ELF-1 (cell line): ENCODE results near the gene UNC50.
A peak's percentile ranks its signal among the peaks of the same experiment; 100 is the strongest.

Experiments
- DNase-seq: peaks from one replicate; pipeline ENCODE4 v3.0.0-alpha.2; 2016; ENCODE audit warnings: low read depth, low spot score

UNC50 gene

GRCh38 chr2:98608116-98608961 is at the start of gene UNC50, which contains the start of gene COA5:
TSS of gene UNC50 (plus strand) at chr2:98608589. CDS start at chr2:98609760, 1,171 bp downstream.
TSS of gene COA5 (minus strand) at chr2:98608512. CDS start at chr2:98608405, 107 bp downstream.
- DNase-seq = peak; percentile 92

- no peak for DNase-seq
These were observed 49.4 kb upstream of the UNC50 start for GRCh38 chr2:98558852-98559530.

- no peak for DNase-seq
These were observed 48.8 kb upstream of the UNC50 start for GRCh38 chr2:98559581-98559980.

- no peak for DNase-seq
These were observed 48.1 kb upstream of the UNC50 start for GRCh38 chr2:98560256-98560771.

DNA sequence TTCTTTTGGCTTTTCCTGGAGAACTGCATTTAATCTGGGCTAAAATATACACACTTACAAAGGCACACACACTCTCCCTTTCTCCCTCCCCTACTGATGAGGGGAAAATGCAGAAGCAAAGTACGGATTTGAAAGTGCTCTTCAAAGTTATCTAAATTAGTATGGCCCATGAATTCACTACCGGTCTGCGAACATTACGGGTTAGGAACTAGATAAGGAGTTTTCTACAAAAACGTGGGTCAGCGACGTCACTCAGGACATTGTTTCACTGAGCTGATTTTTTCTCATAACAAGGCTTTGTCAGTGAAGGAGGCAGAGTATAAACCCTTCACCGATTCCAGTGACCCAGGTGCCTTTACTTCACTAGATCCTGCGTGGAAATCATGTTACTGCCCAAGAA is 47.4 kb upstream of the UNC50 start:
- no peak for DNase-seq

DNA sequence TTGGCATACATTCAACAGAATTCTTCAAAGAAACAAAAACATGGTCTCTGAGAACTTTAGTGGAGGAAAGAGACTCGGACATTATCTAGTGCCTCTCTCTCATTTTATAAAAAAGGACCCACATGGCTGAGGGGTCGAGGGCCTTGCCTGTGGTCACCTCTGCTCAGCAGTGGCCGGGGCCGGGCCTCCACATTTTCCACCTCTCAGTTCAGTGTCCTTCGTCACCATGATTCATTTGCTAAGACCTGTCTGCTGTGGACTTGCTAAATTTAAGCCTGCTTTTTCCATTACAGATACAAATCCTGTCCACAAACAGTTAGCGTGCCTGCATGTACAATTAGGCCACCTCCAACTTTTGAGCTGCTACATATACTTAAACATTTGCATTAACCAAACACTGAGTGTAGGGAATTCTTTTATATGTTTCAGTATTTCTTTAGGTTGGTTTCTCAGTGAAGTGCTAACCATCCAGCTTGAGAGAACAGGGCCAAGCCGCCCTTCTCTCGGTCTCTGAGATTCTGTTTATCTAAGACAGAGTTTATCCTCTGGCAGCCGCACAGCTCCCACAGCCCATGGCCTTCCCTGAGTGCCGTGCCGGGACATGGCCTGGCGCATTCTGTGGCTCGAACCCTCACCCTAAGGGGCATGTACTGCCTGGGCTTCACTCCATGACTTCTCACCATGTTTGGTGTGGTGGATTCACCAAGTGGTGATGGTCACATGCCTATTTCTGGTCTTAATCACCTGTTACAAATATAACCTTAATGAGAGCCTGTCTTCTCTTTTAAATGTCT is 46.3 kb upstream of the UNC50 start:
- DNase-seq = no peak

DNA sequence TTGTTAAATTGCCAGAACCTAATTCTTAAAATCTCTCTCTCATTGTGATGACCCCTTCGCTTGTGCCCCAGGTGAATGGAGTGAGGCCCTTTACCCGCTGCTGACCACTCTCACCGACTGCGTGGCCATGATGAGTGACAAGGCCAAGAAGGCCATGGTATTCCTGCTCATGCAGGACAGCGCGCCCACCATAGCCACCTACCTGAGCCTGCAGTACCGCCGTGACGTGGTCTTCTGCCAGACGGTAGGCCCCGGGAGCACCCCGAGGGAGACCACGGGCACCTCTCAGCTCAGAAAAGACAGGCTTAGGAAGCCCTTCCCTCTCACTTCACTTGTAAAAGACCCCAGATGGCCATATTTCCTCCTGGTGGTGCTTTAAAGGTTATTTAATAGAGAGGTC is 45.0 kb upstream of the UNC50 start:
- no peak for DNase-seq

DNA sequence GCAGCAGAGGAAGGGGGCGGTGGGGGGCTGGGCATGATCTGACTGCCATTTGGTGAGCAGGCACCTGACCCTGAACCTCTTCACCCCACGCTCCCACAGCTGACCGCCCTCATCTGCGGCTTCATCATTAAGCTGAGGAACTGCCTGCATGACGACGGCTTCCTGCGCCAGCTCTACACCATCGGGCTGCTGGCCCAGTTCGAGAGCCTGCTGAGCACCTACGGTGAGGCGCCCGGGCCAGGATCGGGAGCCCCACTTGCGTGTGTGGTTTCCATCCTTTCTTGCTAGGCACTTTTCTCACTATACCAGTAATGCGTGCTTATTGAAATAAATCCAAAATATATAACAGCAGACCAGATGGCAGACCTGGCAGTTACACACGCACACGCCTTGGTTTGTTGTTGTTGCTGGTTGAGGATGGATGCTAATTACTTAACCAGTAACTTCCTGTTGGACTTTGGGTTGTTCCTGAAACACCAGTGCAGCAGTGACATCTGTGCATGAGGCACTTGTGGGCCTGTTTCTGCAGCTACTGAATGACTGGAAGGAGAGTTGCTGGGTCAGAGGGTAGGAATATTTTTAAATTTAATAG is 43.8 kb upstream of the UNC50 start:
- no peak for DNase-seq

GRCh38 chr2:98565286-98565860 is 43.0 kb upstream of the UNC50 start:
- DNase-seq = no peak

GRCh38 chr2:98565941-98566340 is 42.4 kb upstream of the UNC50 start:
- no peak for DNase-seq

DNA sequence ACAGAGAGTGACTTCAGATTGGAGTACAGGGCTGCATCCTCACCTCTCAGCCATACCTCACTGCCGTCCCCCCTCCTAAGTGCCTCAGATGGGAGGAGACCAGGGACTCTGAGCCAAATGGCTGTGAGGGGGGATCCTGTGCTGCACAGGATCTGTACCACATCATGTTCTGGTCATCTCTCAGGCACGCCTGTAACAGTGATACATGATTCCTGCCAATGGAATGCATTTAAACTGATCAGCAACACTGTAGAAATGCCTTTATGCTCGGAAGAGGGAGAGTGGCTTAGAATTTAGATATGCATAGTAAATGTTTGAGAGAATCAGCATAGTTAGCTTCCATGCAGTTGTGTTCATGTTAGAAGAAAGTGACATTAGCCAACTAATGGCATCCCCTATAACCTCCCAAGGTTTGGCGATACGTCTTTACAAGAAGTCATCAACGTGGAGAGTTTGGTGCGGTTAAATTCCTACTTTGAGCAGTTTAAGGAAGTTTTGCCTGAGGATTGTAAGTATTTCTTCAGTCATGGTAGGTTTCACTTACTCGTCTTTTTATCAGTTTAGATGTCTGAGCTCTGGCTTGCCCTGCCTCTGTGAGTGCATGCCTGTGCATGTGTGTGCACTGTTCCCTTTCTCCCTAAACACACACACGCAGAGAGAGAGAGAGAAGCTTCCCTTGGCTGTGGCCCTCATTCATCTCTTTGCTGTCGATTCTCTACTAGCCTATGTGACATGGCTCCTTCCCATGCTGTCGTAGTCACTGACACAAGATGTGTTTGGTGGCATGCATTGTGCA is 40.0 kb upstream of the UNC50 start:
- DNase-seq = no peak

DNA sequence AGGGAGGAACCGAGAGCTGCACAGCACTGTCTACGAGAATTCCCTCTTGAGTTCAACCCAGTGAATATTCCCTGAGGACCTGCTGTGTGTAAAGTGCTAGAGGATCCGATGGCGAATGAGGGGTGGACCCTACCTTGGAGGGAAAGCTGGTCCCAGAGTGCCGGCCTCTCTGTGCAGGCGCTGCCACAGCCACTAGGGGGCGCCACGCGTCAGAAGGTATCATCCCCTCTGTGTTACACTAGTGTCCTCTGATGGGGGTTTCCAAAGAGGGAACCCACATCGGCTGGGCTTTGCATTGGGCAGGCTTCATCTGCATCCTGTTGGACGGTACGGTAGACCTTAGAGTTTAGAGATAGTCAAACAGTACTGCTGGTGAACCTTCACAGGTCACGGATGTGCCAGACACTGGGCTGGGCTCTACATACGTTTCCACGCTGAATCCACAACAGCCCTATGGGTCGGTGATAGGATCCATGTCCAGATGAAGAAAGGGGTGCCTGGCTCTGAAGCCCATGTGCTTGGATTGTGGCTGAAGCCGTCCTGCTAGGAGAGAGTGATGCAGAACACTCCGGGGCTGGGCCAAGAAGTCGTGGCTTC is 39.1 kb upstream of the UNC50 start:
- DNase-seq = peak; percentile 68

DNA sequence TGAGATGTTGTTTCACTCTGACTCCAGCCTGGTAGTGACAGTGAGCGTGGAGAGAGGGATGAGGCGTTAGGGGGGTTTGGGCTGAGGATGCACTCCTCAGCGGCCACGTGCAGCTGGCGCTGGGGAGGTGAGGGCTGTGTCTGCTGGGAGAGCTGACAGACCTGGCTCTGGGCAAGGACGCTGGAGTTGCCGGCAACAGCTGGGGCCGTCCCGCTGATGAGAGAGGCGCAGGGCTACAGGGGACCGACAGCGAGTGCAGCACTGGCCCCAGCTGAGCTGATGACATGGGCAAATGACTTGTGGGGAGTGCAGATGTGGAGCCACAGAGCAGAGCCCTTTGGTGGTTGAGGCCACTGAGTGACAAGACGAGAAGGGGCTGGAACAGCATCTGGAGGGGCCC is 38.5 kb upstream of the UNC50 start:
- no peak for DNase-seq

- no peak for DNase-seq
These were observed 38.0 kb upstream of the UNC50 start for GRCh38 chr2:98570356-98570755.

DNA sequence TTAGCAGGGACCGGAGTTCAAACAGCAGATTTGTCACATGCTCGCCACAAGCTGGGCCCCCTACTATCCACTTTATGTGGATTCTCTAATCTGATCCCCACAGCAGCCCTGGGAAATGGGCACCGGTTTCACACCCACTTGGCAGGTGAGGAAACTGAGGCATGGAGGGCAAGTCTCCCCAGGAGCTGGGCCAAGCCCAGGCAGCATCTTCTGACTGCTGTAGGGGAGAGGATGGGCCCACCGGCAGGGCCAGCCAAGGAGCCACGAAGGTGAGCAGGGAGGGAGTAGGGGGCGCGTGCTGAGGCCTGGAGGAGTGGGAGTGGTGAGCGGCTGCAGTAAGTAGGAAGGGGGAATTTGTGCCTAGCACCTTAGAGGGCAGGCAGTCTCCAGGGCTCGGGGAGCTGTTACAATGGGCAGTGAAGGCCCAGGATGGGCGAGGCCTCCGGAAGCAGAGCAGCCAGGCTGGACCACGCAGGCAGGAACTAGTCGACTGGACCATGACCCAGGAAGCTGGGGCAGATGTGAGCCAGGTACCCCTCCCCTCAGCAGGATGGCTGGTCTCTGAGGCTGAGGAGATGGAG is 37.2 kb upstream of the UNC50 start:
- DNase-seq = no peak

GRCh38 chr2:98571796-98572195 is 36.6 kb upstream of the UNC50 start:
- no peak for DNase-seq

DNA sequence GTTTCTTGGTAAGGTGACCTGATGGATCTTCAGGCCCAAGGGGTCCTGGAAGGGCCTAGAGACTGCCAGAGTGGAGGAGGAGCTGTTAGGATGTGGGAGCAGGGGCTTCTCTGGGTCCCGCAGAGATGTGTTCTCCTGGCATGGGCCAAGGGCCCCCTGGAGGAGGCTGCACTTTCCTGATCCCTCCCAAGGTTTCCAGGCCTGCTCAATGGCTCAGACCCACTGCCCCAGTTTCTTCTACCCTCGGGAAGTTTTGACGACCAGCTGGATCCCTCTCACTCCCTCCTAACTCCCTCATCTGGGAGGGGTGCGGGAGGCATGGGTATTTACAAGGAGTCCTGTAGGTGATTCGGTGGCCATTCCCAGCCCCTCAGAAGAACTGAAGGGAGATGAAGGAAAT is 36.2 kb upstream of the UNC50 start:
- DNase-seq = no peak

DNA sequence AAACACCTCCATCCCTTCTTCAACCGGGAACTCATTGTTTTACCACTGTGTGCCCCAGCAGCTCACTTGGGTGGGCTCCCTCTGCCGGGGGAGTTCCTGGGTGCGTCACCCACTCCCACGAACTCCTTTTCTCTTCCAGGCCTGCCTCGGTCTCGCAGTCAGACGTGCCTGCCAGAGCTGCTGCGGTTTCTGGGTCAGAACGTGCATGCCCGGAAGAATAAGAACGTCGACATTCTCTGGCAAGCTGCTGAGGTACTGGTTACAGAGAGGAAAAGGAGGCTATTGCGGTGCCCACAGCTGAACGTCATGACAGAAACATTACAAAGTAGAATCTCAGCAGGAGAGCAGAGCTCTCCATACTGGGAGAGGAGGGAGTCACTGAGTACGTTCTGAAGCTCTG is 35.7 kb upstream of the UNC50 start:
- no peak for DNase-seq

GRCh38 chr2:98573426-98573825 is 35.0 kb upstream of the UNC50 start:
- DNase-seq = no peak
